WTC11 (cell line): Measurements from ENCODE around the gene CERS5. TPM values are rescaled to one million over a fixed set of nuclear protein-coding genes. Genes with fewer than 3 reads are reported as not detected.

ENCODE experiments used
- ATAC-seq: fragments of 200-7000 bp; cut with Tn5 transposase; 2 replicates; pipeline ENCODE4 v1.10.0; 2021; ENCODE audit warnings: mild to moderate bottlenecking, moderate library complexity
- CTCF ChIA-PET: fragments of 300-600 bp; sonication (Branson Sonifier 250); formaldehyde crosslinking; loops from one replicate; lab custom pipeline; 2021; ENCODE audit warnings: antibody characterized with exemption; lab: Charles Lee
- POLR2A ChIA-PET: fragments of 350-600 bp; sonication (Branson Sonifier 250); formaldehyde crosslinking; loops from one replicate; lab custom pipeline; 2021; ENCODE audit warnings: antibody characterized with exemption; lab: Charles Lee
- DNase-seq: peaks from one replicate; pipeline ENCODE4 v3.0.0; 2021; ENCODE audit warnings: low spot score
- H3K27ac Mint-ChIP-seq: 2 replicates; pipeline ENCODE4 v1.8.0; 2021; ENCODE audit warnings: mixed read lengths
- H3K27me3 Mint-ChIP-seq: 2 replicates; pipeline ENCODE4 v1.8.0; 2021; ENCODE audit warnings: low read depth, mild to moderate bottlenecking, moderate library complexity, mixed read lengths
- H3K36me3 Mint-ChIP-seq: 2 replicates; pipeline ENCODE4 v1.8.0; 2021; ENCODE audit warnings: mixed read lengths
- H3K4me1 Mint-ChIP-seq: 2 replicates; pipeline ENCODE4 v1.8.0; 2022; ENCODE audit warnings: mixed read lengths
- H3K4me3 Mint-ChIP-seq: 2 replicates; pipeline ENCODE4 v1.8.0; 2021; ENCODE audit warnings: mild to moderate bottlenecking, moderate library complexity, mixed read lengths
- H3K9me3 Mint-ChIP-seq: 2 replicates; pipeline ENCODE4 v1.8.0; 2021; ENCODE audit warnings: mixed read lengths
- FOXP1 ChIP-seq: sonication (generic); formaldehyde crosslinking; IDR thresholded peaks from 2 replicates; pipeline ENCODE4 v1.8.0; 2022; ENCODE audit warnings: missing genetic modification reagents, mild to moderate bottlenecking, moderate library complexity, borderline replicate concordance
- GABPB1 ChIP-seq: sonication (generic); formaldehyde crosslinking; IDR thresholded peaks from 2 replicates; pipeline ENCODE4 v1.8.1; 2023; ENCODE audit warnings: mild to moderate bottlenecking, missing genetic modification reagents
- JAZF1 ChIP-seq: fragments of 250-450 bp; sonication (Bioruptor Pico); IDR thresholded peaks from 2 replicates; pipeline ENCODE4 v1.9.0; 2021; ENCODE audit warnings: moderate library complexity, mild to moderate bottlenecking, inconsistent platforms
- MYBL2 ChIP-seq: sonication (generic); formaldehyde crosslinking; IDR thresholded peaks from 2 replicates; pipeline ENCODE4 v1.8.1; 2023; ENCODE audit warnings: mild to moderate bottlenecking, moderate library complexity, missing genetic modification reagents
- SMAD3 ChIP-seq: sonication (generic); formaldehyde crosslinking; IDR thresholded peaks from 2 replicates; pipeline ENCODE4 v1.8.0; 2022; ENCODE audit warnings: missing genetic modification reagents, mild to moderate bottlenecking, borderline replicate concordance
- ZBTB21 ChIP-seq: sonication (generic); formaldehyde crosslinking; IDR thresholded peaks from 2 replicates; pipeline ENCODE4 v1.8.1; 2023; ENCODE audit warnings: mild to moderate bottlenecking, missing genetic modification reagents, borderline replicate concordance
- ZNF263 ChIP-seq: sonication (generic); formaldehyde crosslinking; IDR thresholded peaks from 2 replicates; pipeline ENCODE4 v1.8.1; 2022; ENCODE audit warnings: low read depth, mild to moderate bottlenecking, moderate library complexity, missing genetic modification reagents
- ZNF317 ChIP-seq: sonication (generic); formaldehyde crosslinking; IDR thresholded peaks from 2 replicates; pipeline ENCODE4 v1.8.1; 2023; ENCODE audit warnings: low read depth, mild to moderate bottlenecking, moderate library complexity, missing genetic modification reagents, borderline replicate concordance
- ZNF396 ChIP-seq: fragments of 250-450 bp; sonication (Bioruptor Pico); IDR thresholded peaks from 2 replicates; pipeline ENCODE4 v1.8.0; 2021; ENCODE audit warnings: mild to moderate bottlenecking, moderate library complexity, borderline replicate concordance
- ZNF423 ChIP-seq: fragments of 250-450 bp; sonication (Bioruptor Pico); IDR thresholded peaks from 2 replicates; pipeline ENCODE4 v2.1.2; 2022; ENCODE audit warnings: mild to moderate bottlenecking, moderate library complexity
- ZNF671 ChIP-seq: fragments of 250-450 bp; sonication (Bioruptor Pico); IDR thresholded peaks from 2 replicates; pipeline ENCODE4 v1.8.0; 2021; ENCODE audit warnings: mild to moderate bottlenecking
- total RNA-seq: library from RNA; stranded (reverse); gene quantifications from 3 replicates; pipeline ENCODE4 v1.2.3, GENCODE V29; 2021
- TF ChIP-seq, protein P1 (sequence below): sonication (generic); formaldehyde crosslinking; IDR thresholded peaks from 2 replicates; pipeline ENCODE4 v1.8.0; 2022; ENCODE audit warnings: mild to moderate bottlenecking, missing genetic modification reagents
- TF ChIP-seq, protein P2 (sequence below): sonication (generic); formaldehyde crosslinking; IDR thresholded peaks from 2 replicates; pipeline ENCODE4 v1.8.1; 2023; ENCODE audit warnings: mild to moderate bottlenecking, missing genetic modification reagents, moderate library complexity
- TF ChIP-seq, protein P3 (sequence below): sonication (generic); formaldehyde crosslinking; IDR thresholded peaks from 2 replicates; pipeline ENCODE4 v1.8.1; 2022; ENCODE audit warnings: missing genetic modification reagents, borderline replicate concordance
- TF ChIP-seq, protein P4 (sequence below): fragments of 250-450 bp; sonication (Bioruptor Pico); IDR thresholded peaks from 2 replicates; pipeline ENCODE4 v1.9.0; 2021; ENCODE audit warnings: mild to moderate bottlenecking
- TF ChIP-seq, protein P5 (sequence below): sonication (generic); formaldehyde crosslinking; IDR thresholded peaks from 2 replicates; pipeline ENCODE4 v1.8.1; 2023; ENCODE audit warnings: mild to moderate bottlenecking, missing genetic modification reagents, borderline replicate concordance
- TF ChIP-seq, protein P6 (sequence below): fragments of 200-600 bp; IDR thresholded peaks from 2 replicates; pipeline ENCODE4 v1.8.0; 2022; ENCODE audit warnings: antibody characterized with exemption
- TF ChIP-seq, protein P7 (sequence below): sonication (generic); formaldehyde crosslinking; IDR thresholded peaks from 2 replicates; pipeline ENCODE4 v1.8.1; 2023; ENCODE audit warnings: mild to moderate bottlenecking, missing genetic modification reagents

Gene CERS5
- total RNA-seq, 1 experiment from 2014 or later: 55.8 TPM

DNA sequence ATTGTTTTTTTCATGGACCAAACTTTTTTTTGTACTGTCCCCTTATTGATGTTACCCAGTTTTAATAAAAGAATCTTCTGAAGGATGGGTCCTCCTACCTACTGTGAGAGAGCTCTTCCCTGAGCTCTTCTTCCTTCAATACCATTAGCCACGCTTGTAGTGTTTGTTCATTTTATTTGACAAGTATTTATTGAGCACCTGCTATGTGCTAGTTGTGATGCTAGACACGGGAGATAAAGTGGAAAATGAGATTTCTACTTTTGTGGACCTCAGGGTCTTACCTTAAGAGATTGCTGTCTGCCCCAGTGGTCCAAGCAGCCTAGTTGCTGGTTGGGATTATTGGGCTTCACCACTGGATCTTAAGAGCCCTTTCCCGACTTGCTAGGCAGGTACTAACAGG is 66.6 kb downstream of the CERS5 start:
- no peak for ATAC-seq
- no peak overlapping the region for H3K4me3 Mint-ChIP-seq
- peaks cover 30% of the 10 kb centered on the region for H3K4me1 Mint-ChIP-seq
- TF ChIP-seq, protein P1, sequence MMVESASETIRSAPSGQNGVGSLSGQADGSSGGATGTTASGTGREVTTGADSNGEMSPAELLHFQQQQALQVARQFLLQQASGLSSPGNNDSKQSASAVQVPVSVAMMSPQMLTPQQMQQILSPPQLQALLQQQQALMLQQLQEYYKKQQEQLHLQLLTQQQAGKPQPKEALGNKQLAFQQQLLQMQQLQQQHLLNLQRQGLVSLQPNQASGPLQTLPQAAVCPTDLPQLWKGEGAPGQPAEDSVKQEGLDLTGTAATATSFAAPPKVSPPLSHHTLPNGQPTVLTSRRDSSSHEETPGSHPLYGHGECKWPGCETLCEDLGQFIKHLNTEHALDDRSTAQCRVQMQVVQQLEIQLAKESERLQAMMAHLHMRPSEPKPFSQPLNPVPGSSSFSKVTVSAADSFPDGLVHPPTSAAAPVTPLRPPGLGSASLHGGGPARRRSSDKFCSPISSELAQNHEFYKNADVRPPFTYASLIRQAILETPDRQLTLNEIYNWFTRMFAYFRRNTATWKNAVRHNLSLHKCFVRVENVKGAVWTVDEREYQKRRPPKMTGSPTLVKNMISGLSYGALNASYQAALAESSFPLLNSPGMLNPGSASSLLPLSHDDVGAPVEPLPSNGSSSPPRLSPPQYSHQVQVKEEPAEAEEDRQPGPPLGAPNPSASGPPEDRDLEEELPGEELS: no peak
- TF ChIP-seq, protein P2, sequence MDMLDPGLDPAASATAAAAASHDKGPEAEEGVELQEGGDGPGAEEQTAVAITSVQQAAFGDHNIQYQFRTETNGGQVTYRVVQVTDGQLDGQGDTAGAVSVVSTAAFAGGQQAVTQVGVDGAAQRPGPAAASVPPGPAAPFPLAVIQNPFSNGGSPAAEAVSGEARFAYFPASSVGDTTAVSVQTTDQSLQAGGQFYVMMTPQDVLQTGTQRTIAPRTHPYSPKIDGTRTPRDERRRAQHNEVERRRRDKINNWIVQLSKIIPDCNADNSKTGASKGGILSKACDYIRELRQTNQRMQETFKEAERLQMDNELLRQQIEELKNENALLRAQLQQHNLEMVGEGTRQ: no peak
- no peak for TF ChIP-seq ZNF396 (CRISPR knock-in tag)
- no peak for TF ChIP-seq MYBL2 (CRISPR knock-in tag)
- TF ChIP-seq, all 79 proteins: peak for 0
- ChIA-PET CTCF (interaction anchor here (0.7 to 4.8 kb wide), 14 partner anchors 11 to 827 kb away, joined by 3 to 165 read pairs (median 4); partner anchors contain the start of genes CERS5, COX14, LIMA1 and SMARCD1), POLR2A (interaction anchor here (0.5 to 1.9 kb wide), 4 partner anchors 11 to 122 kb away, joined by 4 to 14 read pairs (median 4); partner anchors contain the start of genes COX14 and SMARCD1)
- Mint-ChIP-seq H3K27me3 (no peaks in the 10 kb centered on the region), H3K36me3 (peaks cover 56% of the 10 kb centered on the region), H3K9me3 (no peaks in the 10 kb centered on the region), H3K27ac (peak overlapping the region; percentile 81)
- no peak for DNase-seq

DNA sequence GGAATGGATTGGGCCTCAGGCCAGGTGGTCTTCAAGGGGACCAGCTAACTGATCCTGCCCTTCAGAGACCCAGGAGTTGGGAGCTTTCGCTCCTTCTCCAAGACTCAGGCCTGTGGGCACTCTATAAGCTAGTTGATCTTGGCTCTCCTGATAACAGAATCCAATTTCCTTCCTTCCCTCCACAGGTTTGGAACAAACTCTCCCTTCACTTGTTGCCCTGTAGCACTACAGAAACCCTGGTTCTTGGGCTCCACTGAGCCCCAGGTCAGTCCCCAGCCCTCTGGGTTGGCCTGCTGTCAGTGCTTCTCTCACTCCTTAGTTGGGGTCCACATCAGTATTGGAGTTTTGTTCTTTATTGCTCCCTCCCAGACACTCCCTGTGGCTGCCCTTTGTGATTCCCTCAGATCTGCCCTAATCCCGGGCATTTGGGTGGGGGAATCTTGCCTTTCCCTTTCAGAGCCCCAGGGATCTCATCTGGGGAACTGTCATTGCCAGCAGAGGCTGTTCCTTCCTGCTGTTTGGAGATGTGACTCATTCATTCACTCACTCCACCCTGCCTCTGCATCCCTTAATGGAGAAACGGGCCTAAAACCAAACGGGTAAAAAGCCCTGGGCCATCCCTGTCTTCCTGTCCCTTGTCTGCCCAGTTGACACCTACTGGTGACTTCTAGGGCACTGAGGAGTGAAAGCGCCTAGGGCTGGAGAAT is 67.7 kb downstream of the CERS5 start:
- Mint-ChIP-seq H3K36me3 (peaks cover 67% of the 10 kb centered on the region), H3K4me3 (no peak overlapping the region), H3K27me3 (no peaks in the 10 kb centered on the region), H3K27ac (no peak overlapping the region), H3K9me3 (no peaks in the 10 kb centered on the region), H3K4me1 (peaks cover 30% of the 10 kb centered on the region)
- POLR2A ChIA-PET: interaction anchor here (0.8 to 1.0 kb wide), 2 partner anchors 11 to 12 kb away, joined by 3 to 5 read pairs; partner anchors contain the start of gene COX14
- ATAC-seq: no peak
- DNase-seq: no peak
- CTCF ChIA-PET: interaction anchor here (4.8 kb wide), 1 partner anchor 12 kb away, joined by 165 read pairs; the partner anchor contains the start of gene COX14
- TF ChIP-seq ZNF671 (CRISPR knock-in tag) (no peak), ZNF423 (CRISPR knock-in tag) (no peak), FOXP1 (no peak), ZNF263 (CRISPR knock-in tag) (no peak), ZNF317 (CRISPR knock-in tag) (no peak), ZBTB21 (CRISPR knock-in tag) (no peak), SMAD3 (CRISPR knock-in tag) (no peak), JAZF1 (CRISPR knock-in tag) (no peak), GABPB1 (CRISPR knock-in tag) (no peak)
- TF ChIP-seq, protein P3, sequence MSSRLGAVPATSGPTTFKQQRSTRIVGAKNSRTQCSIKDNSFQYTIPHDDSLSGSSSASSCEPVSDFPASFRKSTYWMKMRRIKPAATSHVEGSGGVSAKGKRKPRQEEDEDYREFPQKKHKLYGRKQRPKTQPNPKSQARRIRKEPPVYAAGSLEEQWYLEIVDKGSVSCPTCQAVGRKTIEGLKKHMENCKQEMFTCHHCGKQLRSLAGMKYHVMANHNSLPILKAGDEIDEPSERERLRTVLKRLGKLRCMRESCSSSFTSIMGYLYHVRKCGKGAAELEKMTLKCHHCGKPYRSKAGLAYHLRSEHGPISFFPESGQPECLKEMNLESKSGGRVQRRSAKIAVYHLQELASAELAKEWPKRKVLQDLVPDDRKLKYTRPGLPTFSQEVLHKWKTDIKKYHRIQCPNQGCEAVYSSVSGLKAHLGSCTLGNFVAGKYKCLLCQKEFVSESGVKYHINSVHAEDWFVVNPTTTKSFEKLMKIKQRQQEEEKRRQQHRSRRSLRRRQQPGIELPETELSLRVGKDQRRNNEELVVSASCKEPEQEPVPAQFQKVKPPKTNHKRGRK (CRISPR knock-in tag): no peak
- TF ChIP-seq, protein P4, sequence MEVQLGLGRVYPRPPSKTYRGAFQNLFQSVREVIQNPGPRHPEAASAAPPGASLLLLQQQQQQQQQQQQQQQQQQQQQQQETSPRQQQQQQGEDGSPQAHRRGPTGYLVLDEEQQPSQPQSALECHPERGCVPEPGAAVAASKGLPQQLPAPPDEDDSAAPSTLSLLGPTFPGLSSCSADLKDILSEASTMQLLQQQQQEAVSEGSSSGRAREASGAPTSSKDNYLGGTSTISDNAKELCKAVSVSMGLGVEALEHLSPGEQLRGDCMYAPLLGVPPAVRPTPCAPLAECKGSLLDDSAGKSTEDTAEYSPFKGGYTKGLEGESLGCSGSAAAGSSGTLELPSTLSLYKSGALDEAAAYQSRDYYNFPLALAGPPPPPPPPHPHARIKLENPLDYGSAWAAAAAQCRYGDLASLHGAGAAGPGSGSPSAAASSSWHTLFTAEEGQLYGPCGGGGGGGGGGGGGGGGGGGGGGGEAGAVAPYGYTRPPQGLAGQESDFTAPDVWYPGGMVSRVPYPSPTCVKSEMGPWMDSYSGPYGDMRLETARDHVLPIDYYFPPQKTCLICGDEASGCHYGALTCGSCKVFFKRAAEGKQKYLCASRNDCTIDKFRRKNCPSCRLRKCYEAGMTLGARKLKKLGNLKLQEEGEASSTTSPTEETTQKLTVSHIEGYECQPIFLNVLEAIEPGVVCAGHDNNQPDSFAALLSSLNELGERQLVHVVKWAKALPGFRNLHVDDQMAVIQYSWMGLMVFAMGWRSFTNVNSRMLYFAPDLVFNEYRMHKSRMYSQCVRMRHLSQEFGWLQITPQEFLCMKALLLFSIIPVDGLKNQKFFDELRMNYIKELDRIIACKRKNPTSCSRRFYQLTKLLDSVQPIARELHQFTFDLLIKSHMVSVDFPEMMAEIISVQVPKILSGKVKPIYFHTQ (CRISPR knock-in tag): no peak
- TF ChIP-seq, protein P5, sequence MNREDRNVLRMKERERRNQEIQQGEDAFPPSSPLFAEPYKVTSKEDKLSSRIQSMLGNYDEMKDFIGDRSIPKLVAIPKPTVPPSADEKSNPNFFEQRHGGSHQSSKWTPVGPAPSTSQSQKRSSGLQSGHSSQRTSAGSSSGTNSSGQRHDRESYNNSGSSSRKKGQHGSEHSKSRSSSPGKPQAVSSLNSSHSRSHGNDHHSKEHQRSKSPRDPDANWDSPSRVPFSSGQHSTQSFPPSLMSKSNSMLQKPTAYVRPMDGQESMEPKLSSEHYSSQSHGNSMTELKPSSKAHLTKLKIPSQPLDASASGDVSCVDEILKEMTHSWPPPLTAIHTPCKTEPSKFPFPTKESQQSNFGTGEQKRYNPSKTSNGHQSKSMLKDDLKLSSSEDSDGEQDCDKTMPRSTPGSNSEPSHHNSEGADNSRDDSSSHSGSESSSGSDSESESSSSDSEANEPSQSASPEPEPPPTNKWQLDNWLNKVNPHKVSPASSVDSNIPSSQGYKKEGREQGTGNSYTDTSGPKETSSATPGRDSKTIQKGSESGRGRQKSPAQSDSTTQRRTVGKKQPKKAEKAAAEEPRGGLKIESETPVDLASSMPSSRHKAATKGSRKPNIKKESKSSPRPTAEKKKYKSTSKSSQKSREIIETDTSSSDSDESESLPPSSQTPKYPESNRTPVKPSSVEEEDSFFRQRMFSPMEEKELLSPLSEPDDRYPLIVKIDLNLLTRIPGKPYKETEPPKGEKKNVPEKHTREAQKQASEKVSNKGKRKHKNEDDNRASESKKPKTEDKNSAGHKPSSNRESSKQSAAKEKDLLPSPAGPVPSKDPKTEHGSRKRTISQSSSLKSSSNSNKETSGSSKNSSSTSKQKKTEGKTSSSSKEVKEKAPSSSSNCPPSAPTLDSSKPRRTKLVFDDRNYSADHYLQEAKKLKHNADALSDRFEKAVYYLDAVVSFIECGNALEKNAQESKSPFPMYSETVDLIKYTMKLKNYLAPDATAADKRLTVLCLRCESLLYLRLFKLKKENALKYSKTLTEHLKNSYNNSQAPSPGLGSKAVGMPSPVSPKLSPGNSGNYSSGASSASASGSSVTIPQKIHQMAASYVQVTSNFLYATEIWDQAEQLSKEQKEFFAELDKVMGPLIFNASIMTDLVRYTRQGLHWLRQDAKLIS (CRISPR knock-in tag): no peak
- TF ChIP-seq, protein P6, sequence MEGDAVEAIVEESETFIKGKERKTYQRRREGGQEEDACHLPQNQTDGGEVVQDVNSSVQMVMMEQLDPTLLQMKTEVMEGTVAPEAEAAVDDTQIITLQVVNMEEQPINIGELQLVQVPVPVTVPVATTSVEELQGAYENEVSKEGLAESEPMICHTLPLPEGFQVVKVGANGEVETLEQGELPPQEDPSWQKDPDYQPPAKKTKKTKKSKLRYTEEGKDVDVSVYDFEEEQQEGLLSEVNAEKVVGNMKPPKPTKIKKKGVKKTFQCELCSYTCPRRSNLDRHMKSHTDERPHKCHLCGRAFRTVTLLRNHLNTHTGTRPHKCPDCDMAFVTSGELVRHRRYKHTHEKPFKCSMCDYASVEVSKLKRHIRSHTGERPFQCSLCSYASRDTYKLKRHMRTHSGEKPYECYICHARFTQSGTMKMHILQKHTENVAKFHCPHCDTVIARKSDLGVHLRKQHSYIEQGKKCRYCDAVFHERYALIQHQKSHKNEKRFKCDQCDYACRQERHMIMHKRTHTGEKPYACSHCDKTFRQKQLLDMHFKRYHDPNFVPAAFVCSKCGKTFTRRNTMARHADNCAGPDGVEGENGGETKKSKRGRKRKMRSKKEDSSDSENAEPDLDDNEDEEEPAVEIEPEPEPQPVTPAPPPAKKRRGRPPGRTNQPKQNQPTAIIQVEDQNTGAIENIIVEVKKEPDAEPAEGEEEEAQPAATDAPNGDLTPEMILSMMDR: no peak
- TF ChIP-seq, protein P7, sequence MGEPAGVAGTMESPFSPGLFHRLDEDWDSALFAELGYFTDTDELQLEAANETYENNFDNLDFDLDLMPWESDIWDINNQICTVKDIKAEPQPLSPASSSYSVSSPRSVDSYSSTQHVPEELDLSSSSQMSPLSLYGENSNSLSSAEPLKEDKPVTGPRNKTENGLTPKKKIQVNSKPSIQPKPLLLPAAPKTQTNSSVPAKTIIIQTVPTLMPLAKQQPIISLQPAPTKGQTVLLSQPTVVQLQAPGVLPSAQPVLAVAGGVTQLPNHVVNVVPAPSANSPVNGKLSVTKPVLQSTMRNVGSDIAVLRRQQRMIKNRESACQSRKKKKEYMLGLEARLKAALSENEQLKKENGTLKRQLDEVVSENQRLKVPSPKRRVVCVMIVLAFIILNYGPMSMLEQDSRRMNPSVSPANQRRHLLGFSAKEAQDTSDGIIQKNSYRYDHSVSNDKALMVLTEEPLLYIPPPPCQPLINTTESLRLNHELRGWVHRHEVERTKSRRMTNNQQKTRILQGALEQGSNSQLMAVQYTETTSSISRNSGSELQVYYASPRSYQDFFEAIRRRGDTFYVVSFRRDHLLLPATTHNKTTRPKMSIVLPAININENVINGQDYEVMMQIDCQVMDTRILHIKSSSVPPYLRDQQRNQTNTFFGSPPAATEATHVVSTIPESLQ (CRISPR knock-in tag): no peak
